ENCODE measurements around the gene DIP2A. TPM values are rescaled to one million over a fixed set of nuclear protein-coding genes. Genes with fewer than 3 reads are reported as not detected.

DIP2A gene
- total and polyA plus RNA-seq, 2 experiments from 2014 or later = 19.8 to 24.6 TPM

DNA sequence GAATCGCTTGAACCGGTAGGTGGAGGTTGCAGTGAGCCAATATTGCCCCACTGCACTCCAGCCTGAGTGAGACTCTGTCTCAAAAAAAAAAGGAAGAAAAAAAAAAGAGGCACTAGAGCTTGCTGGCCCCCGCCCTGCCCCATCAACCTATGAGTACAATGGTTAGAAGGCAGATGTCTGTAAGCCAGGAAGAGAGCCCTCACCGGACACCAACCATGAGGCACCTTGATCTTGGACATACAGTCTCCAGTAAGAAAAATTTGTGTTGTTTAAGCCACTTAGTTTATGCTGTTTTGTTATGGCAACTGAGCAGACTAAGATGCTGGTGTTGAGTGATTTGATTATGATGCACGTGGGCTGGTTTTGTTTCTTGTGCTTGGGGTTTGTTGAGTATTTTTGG, 34.2 kb downstream of the DIP2A start:
- Histone ChIP-seq H3K27ac (no peak overlapping the region), H3K36me3 (replicated peaks; ENCODE audit: insufficient read depth, low read depth) (no peaks in the 10 kb centered on the region), H2AFZ (no peak overlapping the region), H3K9me2 (replicated peaks; ENCODE audit: insufficient read depth) (no peaks in the 10 kb centered on the region), H4K20me1 (ENCODE audit: insufficient read depth, poor library complexity, severe bottlenecking) (no peaks in the 10 kb centered on the region), H3K27me3 (no peaks in the 10 kb centered on the region), H3K4me3 (no peak overlapping the region), H3K4me2 (no peak overlapping the region), H3K79me2 (no peaks in the 10 kb centered on the region), H3K4me1 (ENCODE audit: insufficient read depth) (no peaks in the 10 kb centered on the region), H3K9me3 (ENCODE audit: low read depth) (no peaks in the 10 kb centered on the region)
- DNase-seq (ENCODE audit: low spot score) = no peak
- TF ChIP-seq, protein P1, sequence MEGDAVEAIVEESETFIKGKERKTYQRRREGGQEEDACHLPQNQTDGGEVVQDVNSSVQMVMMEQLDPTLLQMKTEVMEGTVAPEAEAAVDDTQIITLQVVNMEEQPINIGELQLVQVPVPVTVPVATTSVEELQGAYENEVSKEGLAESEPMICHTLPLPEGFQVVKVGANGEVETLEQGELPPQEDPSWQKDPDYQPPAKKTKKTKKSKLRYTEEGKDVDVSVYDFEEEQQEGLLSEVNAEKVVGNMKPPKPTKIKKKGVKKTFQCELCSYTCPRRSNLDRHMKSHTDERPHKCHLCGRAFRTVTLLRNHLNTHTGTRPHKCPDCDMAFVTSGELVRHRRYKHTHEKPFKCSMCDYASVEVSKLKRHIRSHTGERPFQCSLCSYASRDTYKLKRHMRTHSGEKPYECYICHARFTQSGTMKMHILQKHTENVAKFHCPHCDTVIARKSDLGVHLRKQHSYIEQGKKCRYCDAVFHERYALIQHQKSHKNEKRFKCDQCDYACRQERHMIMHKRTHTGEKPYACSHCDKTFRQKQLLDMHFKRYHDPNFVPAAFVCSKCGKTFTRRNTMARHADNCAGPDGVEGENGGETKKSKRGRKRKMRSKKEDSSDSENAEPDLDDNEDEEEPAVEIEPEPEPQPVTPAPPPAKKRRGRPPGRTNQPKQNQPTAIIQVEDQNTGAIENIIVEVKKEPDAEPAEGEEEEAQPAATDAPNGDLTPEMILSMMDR (IDR thresholded peaks at IDR 0.05; ENCODE audit: poor library complexity) = no peak
- TF ChIP-seq EZH2 (IDR thresholded peaks at IDR 0.05; ENCODE audit: borderline replicate concordance) (no peak), EZH2phosphoT487 (IDR thresholded peaks at IDR 0.05; ENCODE audit: low read depth, severe bottlenecking, unreplicated experiment) (no peak)
- WGBS (ENCODE audit: low lambda C conversion rate, missing lambda C conversion rate) = 76% methylated on average over 5 of the region's 5 CpGs

DNA sequence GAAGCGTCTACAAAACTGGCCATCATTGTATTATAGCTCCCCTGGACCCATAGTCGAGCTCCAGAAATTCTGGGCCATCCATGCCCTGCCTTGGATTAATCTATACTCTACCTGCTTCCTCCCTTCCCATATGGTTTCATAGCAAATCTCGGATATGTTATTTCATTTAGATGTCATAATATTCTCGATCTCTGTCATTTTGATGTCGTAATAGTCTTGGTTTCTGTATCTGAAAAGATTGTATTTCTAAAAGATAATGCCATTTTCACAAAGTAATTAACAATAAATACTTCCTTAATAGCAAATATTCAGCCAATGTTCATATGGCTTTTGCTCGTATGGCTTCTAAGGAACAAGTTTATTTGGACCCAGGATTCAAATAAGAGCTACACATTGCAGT, 35.1 kb downstream of the DIP2A start:
- WGBS (ENCODE audit: low lambda C conversion rate, missing lambda C conversion rate) = 98% methylated on average over 6 of the region's 6 CpGs
- TF ChIP-seq EZH2 (IDR thresholded peaks at IDR 0.05; ENCODE audit: borderline replicate concordance) (no peak), EZH2phosphoT487 (IDR thresholded peaks at IDR 0.05; ENCODE audit: low read depth, severe bottlenecking, unreplicated experiment) (no peak)
- TF ChIP-seq, protein P1 (IDR thresholded peaks at IDR 0.05; ENCODE audit: poor library complexity) = no peak
- H3K36me3 ChIP-seq (replicated peaks; ENCODE audit: insufficient read depth, low read depth) = no peaks in the 10 kb centered on the region
- no peak overlapping the region for H2AFZ ChIP-seq
- no peak for DNase-seq (ENCODE audit: low spot score)
- no peaks in the 10 kb centered on the region for H3K4me1 ChIP-seq (ENCODE audit: insufficient read depth)
- no peak overlapping the region for H3K4me3 ChIP-seq
- H3K27me3 ChIP-seq = no peaks in the 10 kb centered on the region
- no peaks in the 10 kb centered on the region for H4K20me1 ChIP-seq (ENCODE audit: insufficient read depth, poor library complexity, severe bottlenecking)
- H3K9me2 ChIP-seq (replicated peaks; ENCODE audit: insufficient read depth) = no peaks in the 10 kb centered on the region
- no peaks in the 10 kb centered on the region for H3K9me3 ChIP-seq (ENCODE audit: low read depth)
- no peak overlapping the region for H3K27ac ChIP-seq
- H3K4me2 ChIP-seq = no peak overlapping the region
- no peaks in the 10 kb centered on the region for H3K79me2 ChIP-seq

DNA sequence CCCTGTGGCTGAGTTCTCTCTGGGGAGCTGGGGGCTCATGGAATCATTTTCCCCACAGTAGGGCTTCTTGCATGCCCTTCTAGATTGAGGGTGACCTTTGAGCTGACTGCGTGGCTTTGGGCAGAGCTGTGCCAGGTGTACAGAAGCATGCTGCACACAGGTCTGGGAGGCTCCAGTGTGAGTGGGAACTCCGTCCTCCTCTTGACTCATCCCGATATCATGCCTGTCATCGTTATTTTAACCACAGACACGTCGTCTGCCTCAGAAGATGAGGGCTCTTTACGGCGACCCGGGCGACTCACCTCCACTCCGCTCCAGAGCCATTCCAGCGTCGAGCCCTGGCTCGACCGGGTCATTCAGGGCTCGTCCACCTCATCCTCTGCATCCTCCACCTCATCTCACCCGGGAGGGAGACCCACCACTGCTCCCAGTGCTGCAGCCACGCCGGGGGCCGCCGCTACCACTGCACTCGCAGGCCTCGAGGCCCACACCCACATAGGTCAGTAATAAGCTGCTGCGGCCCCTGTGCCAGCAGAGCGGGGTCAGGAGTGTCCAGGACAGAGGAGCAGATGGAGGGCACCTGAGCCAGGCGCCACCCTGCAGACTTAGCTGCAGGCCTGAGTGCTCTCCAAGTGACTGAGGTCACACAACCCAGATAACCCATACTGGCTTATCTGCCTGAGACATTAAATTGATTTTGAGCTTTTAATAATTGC, 39.8 kb downstream of the DIP2A start:
- H3K4me1 ChIP-seq (ENCODE audit: insufficient read depth) = peaks cover 9% of the 10 kb centered on the region

More for the DNA sequence above, 39.8 kb downstream of the DIP2A start:
- H3K36me3 ChIP-seq (replicated peaks; ENCODE audit: insufficient read depth, low read depth) = no peaks in the 10 kb centered on the region
- 94% methylated on average over 25 of the region's 26 CpGs for WGBS (ENCODE audit: low lambda C conversion rate, missing lambda C conversion rate)
- no peak overlapping the region for H3K4me2 ChIP-seq
- no peaks in the 10 kb centered on the region for H3K9me3 ChIP-seq (ENCODE audit: low read depth)
- no peak overlapping the region for H2AFZ ChIP-seq
- no peaks in the 10 kb centered on the region for H3K79me2 ChIP-seq
- no peaks in the 10 kb centered on the region for H3K27me3 ChIP-seq
- TF ChIP-seq, protein P1 (IDR thresholded peaks at IDR 0.05; ENCODE audit: poor library complexity) = no peak
- TF ChIP-seq EZH2phosphoT487 (IDR thresholded peaks at IDR 0.05; ENCODE audit: low read depth, severe bottlenecking, unreplicated experiment) (no peak), EZH2 (IDR thresholded peaks at IDR 0.05; ENCODE audit: borderline replicate concordance) (no peak)
- no peak overlapping the region for H3K4me3 ChIP-seq
- H4K20me1 ChIP-seq (ENCODE audit: insufficient read depth, poor library complexity, severe bottlenecking) = no peaks in the 10 kb centered on the region
- no peaks in the 10 kb centered on the region for H3K9me2 ChIP-seq (replicated peaks; ENCODE audit: insufficient read depth)
- DNase-seq (ENCODE audit: low spot score) = no peak
- no peak overlapping the region for H3K27ac ChIP-seq

All from hepatocyte (in vitro differentiated cells).